Activated T-cell treated with anti-CD3 and anti-CD28 coated beads for 24 hours (primary cell): Measurements from ENCODE around the gene OBP2B.
"Not testable (repeated sequence)": the region's sequence is repeated elsewhere in the genome, so short reads cannot be mapped to it uniquely, and the experiment has no call there.

ENCODE experiments used
- DNase-seq: peaks from one replicate; pipeline ENCODE4 v3.0.0-alpha.2; 2020; ENCODE audit warnings: low read depth

Gene OBP2B

GRCh38 chr9:133221177-133221809, 12.2 kb upstream of the OBP2B start:
- no peak for DNase-seq

GRCh38 chr9:133218049-133218975, 9.3 kb upstream of the OBP2B start:
- not testable (repeated sequence) for DNase-seq

- DNase-seq: not testable (repeated sequence)
These were observed 8.4 kb upstream of the OBP2B start for GRCh38 chr9:133217333-133217988.

GRCh38 chr9:133214276-133214675, 5.2 kb upstream of the OBP2B start:
- not testable (repeated sequence) for DNase-seq

GRCh38 chr9:133210609-133211008, 1.6 kb upstream of the OBP2B start:
- DNase-seq: no peak

- no peak for DNase-seq
These were observed 1.1 kb upstream of the OBP2B start for GRCh38 chr9:133210202-133210532.

- not testable (repeated sequence) for DNase-seq
These were observed 514 bp upstream of the OBP2B start for GRCh38 chr9:133209327-133210201.

GRCh38 chr9:133208171-133208879, 725 bp downstream of the OBP2B start:
- DNase-seq: not testable (repeated sequence)

GRCh38 chr9:133207540-133208170, 1.4 kb downstream of the OBP2B start:
- DNase-seq: no peak

GRCh38 chr9:133207021-133207531, 2.0 kb downstream of the OBP2B start:
- DNase-seq: no peak

GRCh38 chr9:133205996-133206931, 2.8 kb downstream of the OBP2B start:
- DNase-seq: no peak

- DNase-seq: not testable (repeated sequence)
These were observed 3.6 kb downstream of the OBP2B start for GRCh38 chr9:133205481-133205887.

GRCh38 chr9:133204993-133205336, 4.1 kb downstream of the OBP2B start:
- DNase-seq: no peak

- no peak for DNase-seq
These were observed 4.6 kb downstream of the OBP2B start for GRCh38 chr9:133204335-133204992.

GRCh38 chr9:133203506-133204075, 5.5 kb downstream of the OBP2B start:
- DNase-seq: no peak

GRCh38 chr9:133202688-133203453, 6.2 kb downstream of the OBP2B start:
- DNase-seq: no peak

- DNase-seq: no peak
These were observed 6.9 kb downstream of the OBP2B start for GRCh38 chr9:133202145-133202513.
